Activated CD4-positive, CD25-positive, alpha-beta regulatory T cell treated with anti-CD3 and anti-CD28 coated beads, Interleukin-2, amount 50 U/mL, for 16 hours (primary cell): ENCODE data around the gene AKR1C3.
"Not testable (repeated sequence)": the region's sequence is repeated elsewhere in the genome, so short reads cannot be mapped to it uniquely, and the experiment has no call there.

Source experiments
- DNase-seq: peaks from one replicate; pipeline ENCODE4 v3.0.0-alpha.2; 2020; ENCODE audit warnings: low read depth, low spot score

AKR1C3 gene

GRCh38 chr10:5088703-5089261, 5.4 kb upstream of the AKR1C3 start:
- no peak for DNase-seq

- DNase-seq: no peak
These were observed 4.3 kb upstream of the AKR1C3 start for GRCh38 chr10:5089865-5090264.

GRCh38 chr10:5090551-5090950, 3.7 kb upstream of the AKR1C3 start:
- DNase-seq: no peak

GRCh38 chr10:5091196-5091595, 3.0 kb upstream of the AKR1C3 start:
- DNase-seq: no peak

GRCh38 chr10:5092375-5092774, 1.8 kb upstream of the AKR1C3 start:
- no peak for DNase-seq

GRCh38 chr10:5092848-5093790, 1.1 kb upstream of the AKR1C3 start:
- DNase-seq: no peak

- DNase-seq: no peak
These were observed 1.5 kb downstream of the AKR1C3 start for GRCh38 chr10:5095687-5096086.

- no peak for DNase-seq
These were observed 1.9 kb downstream of the AKR1C3 start for GRCh38 chr10:5096108-5096507.

GRCh38 chr10:5102479-5102878, 8.3 kb downstream of the AKR1C3 start:
- DNase-seq: not testable (repeated sequence)

GRCh38 chr10:5103481-5103880, 9.3 kb downstream of the AKR1C3 start:
- DNase-seq: no peak

GRCh38 chr10:5105626-5106025, 11.4 kb downstream of the AKR1C3 start:
- no peak for DNase-seq

- no peak for DNase-seq
These were observed 12.3 kb downstream of the AKR1C3 start for GRCh38 chr10:5106553-5106952.

GRCh38 chr10:5107860-5108526, 13.8 kb downstream of the AKR1C3 start:
- no peak for DNase-seq

GRCh38 chr10:5108658-5109416, 14.6 kb downstream of the AKR1C3 start:
- DNase-seq: no peak

- not testable (repeated sequence) for DNase-seq
These were observed 15.6 kb downstream of the AKR1C3 start for GRCh38 chr10:5109861-5110260.

- DNase-seq: no peak
These were observed 22.4 kb downstream of the AKR1C3 start for GRCh38 chr10:5116621-5117020.

GRCh38 chr10:5117026-5117425, 22.8 kb downstream of the AKR1C3 start:
- DNase-seq: no peak

- DNase-seq: not testable (repeated sequence)
These were observed 25.8 kb downstream of the AKR1C3 start for GRCh38 chr10:5119997-5120396.

GRCh38 chr10:5123886-5124285, 29.7 kb downstream of the AKR1C3 start:
- no peak for DNase-seq

- no peak for DNase-seq
These were observed 31.3 kb downstream of the AKR1C3 start for GRCh38 chr10:5125315-5126044.

- DNase-seq: no peak
These were observed 41.4 kb downstream of the AKR1C3 start for GRCh38 chr10:5135581-5135980.
